NT2/D1 (cell line): ENCODE results near the gene NSL1.

Experiments
- SUZ12 ChIP-seq: IDR thresholded peaks from 2 replicates; pipeline ENCODE4 v1.6.1; 2011; ENCODE audit not compliant: insufficient read length, insufficient read depth; ENCODE audit errors: extremely low read depth
- YY1 ChIP-seq: IDR thresholded peaks from 2 replicates; pipeline ENCODE4 v1.6.1; 2011; ENCODE audit not compliant: insufficient read length, insufficient read depth

DNA sequence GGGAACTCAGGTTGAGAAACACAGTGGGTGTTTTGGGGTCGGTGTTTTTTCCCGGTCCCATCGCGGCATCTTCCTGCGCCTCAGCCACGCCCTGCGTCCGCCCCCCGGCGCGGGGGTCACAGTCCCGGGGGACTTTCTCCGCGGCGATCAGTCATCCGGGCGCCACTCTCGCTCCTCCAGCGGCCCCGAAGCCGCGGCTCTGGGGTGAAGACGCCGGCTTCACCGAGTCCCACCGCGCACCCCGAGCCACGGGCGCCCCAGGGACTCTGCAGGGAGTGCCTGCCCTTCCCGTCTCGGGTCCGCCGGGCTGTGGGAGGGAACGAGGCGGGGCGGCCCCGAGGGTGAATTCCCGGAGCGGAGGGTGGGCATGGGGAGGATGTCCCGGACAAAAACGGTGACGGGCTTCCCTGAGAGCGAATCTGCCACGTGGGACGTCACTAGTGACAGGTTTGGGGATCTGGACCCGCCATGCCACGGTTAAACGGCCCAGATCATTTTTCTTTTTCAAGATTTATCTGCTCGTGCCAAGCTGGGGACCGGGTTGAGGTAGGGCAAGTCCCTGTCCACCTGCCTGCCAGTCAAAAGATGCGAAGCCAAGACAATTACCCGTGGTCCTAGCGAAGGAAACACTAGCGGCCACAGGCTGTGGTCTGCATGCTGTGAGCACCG lies 91.2 kb downstream of the NSL1 start:
- TF ChIP-seq YY1: no peak
- TF ChIP-seq SUZ12: peak; percentile 12
